Prostate gland (tissue), 2 donors: ENCODE data around the gene SIM2.

ENCODE experiments used
- CTCF ChIP-seq, 4 experiments: fragments of 200-600 bp in 2 of 4; fragments of 450-650 bp in 2 of 4; sonication (generic) in 2 of 4; IDR thresholded peaks; 1 replicate in 3 of 4; 2 replicates in 1 of 4; pipeline ENCODE4 v1.5.1; 2016 to 2019; ENCODE audit warnings: antibody characterized with exemption in 4 of 4, mild to moderate bottlenecking in 2 of 4, moderate library complexity in 2 of 4
- POLR2A ChIP-seq: fragments of 450-650 bp; IDR thresholded peaks from one replicate; pipeline ENCODE4 v1.6.1; 2016; ENCODE audit warnings: antibody characterized with exemption, mild to moderate bottlenecking
- POLR2AphosphoS5 ChIP-seq: sonication (generic); formaldehyde crosslinking; IDR thresholded peaks from one replicate; pipeline ENCODE4 v1.6.1; 2017; ENCODE audit warnings: antibody characterized with exemption

GRCh38 chr21:36783612-36784374, 84.9 kb downstream of the SIM2 start:
- TF ChIP-seq CTCF (IDR thresholded peaks at IDR 0.05): no peak
- TF ChIP-seq POLR2A: no peak
- peak; percentile 31 for TF ChIP-seq POLR2AphosphoS5
